ENCODE measurements around the gene ERC2. TPM values are rescaled to one million over a fixed set of nuclear protein-coding genes. Genes with fewer than 3 reads are reported as not detected.

The ERC2 gene
- total and polyA plus RNA-seq, 2 of the 8 experiments (the other 6 are each of a cell fraction or from before 2014, with no cell fraction given), result 16.4 to 22.8 TPM

DNA sequence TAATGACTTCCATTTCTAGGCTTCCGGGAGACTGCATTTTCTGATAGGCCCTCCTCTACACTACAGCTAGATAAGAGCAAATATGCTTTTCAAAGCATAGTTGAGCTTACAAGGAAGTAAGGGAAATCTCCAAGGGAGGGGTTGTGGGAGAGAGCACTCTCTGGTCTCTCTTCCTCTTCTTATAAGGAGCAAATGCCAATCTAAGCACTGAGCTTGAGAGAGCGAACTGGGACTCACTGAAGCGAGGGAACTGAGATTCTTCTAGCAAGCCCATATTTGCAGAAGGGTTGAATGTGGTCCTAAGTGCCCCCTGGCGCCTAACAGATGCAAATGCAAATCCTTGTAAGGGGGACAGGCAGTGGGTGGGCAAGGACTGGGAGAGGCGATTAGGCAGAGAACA, 164.8 kb downstream of the ERC2 start:
- peak; percentile 61 to 79 for DNase-seq (ENCODE audit: low read depth in 1 of 2, low spot score in 2 of 2)
- TF ChIP-seq RBBP5 (IDR thresholded peaks at IDR 0.05; ENCODE audit: borderline replicate concordance, low read depth, low read length), result no peak
- TF ChIP-seq RNF2 (IDR thresholded peaks at IDR 0.05; ENCODE audit: borderline replicate concordance, low read depth, low read length, missing control alignments, poor library complexity, severe bottlenecking), result no peak
- TF ChIP-seq SAP30 (IDR thresholded peaks at IDR 0.05; ENCODE audit: insufficient read depth, insufficient replicate concordance, low read length), result no peak
- TF ChIP-seq YY1 (IDR thresholded peaks at IDR 0.05; ENCODE audit: low read depth, low read length), result 0 out of 2 replicates have a peak, but pooled peaks have one; percentile 29
- peak; percentile 42; the same call in 1 of the 2 replicates for TF ChIP-seq SRF (IDR thresholded peaks at IDR 0.05; ENCODE audit: low read depth, low read length)
- no peak for TF ChIP-seq PHF8 (conservative IDR thresholded peaks at IDR 0.05; ENCODE audit: low read depth, low read length)
- TF ChIP-seq POU5F1 (IDR thresholded peaks at IDR 0.05; ENCODE audit: low read depth, low read length), result no peak
- TF ChIP-seq KDM1A (IDR thresholded peaks at IDR 0.05; ENCODE audit: borderline replicate concordance, low read length), result no peak
- TF ChIP-seq TEAD4 (IDR thresholded peaks at IDR 0.05; ENCODE audit: low read depth, low read length), result 0 out of 2 replicates have a peak, but pooled peaks have one; percentile 27
- peak in 1 of 2 experiments; percentile 59; a peak in 1 of 4 replicates for TF ChIP-seq HDAC2 (IDR thresholded peaks at IDR 0.05; ENCODE audit: borderline replicate concordance in 1 of 2, low read depth in 2 of 2, low read length in 2 of 2)
- no peak for TF ChIP-seq SP4 (IDR thresholded peaks at IDR 0.05; ENCODE audit: low read length)
- peak; percentile 75 to 84 for TF ChIP-seq RAD21 (IDR thresholded peaks at IDR 0.05 in 1 of 2, conservative IDR thresholded peaks at IDR 0.05 in 1 of 2; ENCODE audit: low read depth in 2 of 2, low read length in 2 of 2)

More for the DNA sequence above, 164.8 kb downstream of the ERC2 start:
- Histone ChIP-seq H2BK12ac (ENCODE audit: low read depth, low read length) (no peak overlapping the region), H3K79me1 (ENCODE audit: low read depth, low read length) (no peaks in the 10 kb centered on the region), H2AK5ac (ENCODE audit: low read depth, low read length) (no peak overlapping the region), H2BK15ac (ENCODE audit: low read length) (no peak overlapping the region), H4K8ac (ENCODE audit: extremely low read depth, insufficient read depth, low read length) (no peak overlapping the region), H4K91ac (replicated peaks; ENCODE audit: insufficient read length, low read length) (no peak overlapping the region), H3K4me1 (replicated peaks in 1 of 4; ENCODE audit: control insufficient read depth in 3 of 4, insufficient read depth in 4 of 4, low read length in 3 of 4) (peaks cover 1 to 13% (median 8%) of the 10 kb centered on the region in 4 experiments; a peak in 4 of 7 replicates), H4K5ac (ENCODE audit: insufficient read length, low read depth, low read length) (no peak overlapping the region), H3K56ac (replicated peaks; ENCODE audit: insufficient read length, low read depth, low read length) (no peak overlapping the region), H3K79me2 (ENCODE audit: control insufficient read depth in 1 of 2, insufficient read depth in 2 of 2, low read length in 2 of 2) (no peaks in the 10 kb centered on the region), H3K23ac (ENCODE audit: insufficient read length) (no peak overlapping the region), H3K4me2 (ENCODE audit: insufficient read depth in 1 of 2, low read depth in 2 of 2, low read length in 2 of 2) (no peak overlapping the region; a peak in 1 of 4 replicates), H3K36me3 (ENCODE audit: control insufficient read depth in 2 of 4, insufficient read depth in 4 of 4, low read length in 3 of 4) (no peaks in the 10 kb centered on the region), H2BK120ac (replicated peaks; ENCODE audit: low read depth, low read length) (no peak overlapping the region), H3K9me3 (ENCODE audit: insufficient read depth in 2 of 2, low read depth in 1 of 2, low read length in 1 of 2) (no peaks in the 10 kb centered on the region; a peak in 1 of 4 replicates), H3K4me3 (ENCODE audit: extremely low read depth in 1 of 4, insufficient read depth in 2 of 4, low read depth in 3 of 4, low read length in 4 of 4) (no peak overlapping the region), H3K9ac (replicated peaks in 1 of 4; ENCODE audit: extremely low read depth in 1 of 4, low read depth in 3 of 4, low read length in 3 of 4) (no peak overlapping the region; a peak in 1 of 7 replicates), H2AFZ (ENCODE audit: low read length) (no peak overlapping the region), H3K18ac (ENCODE audit: extremely low read depth, low read length) (no peak overlapping the region), H3K27me3 (replicated peaks in 1 of 4; ENCODE audit: control insufficient read depth in 3 of 4, extremely low read depth in 1 of 4, insufficient read depth in 3 of 4, low read length in 3 of 4) (no peaks in the 10 kb centered on the region), H3K4ac (replicated peaks; ENCODE audit: insufficient read length, low read depth, low read length) (no peak overlapping the region), H2BK5ac (ENCODE audit: low read depth, low read length) (no peak overlapping the region), H2BK20ac (ENCODE audit: low read length) (no peak overlapping the region), H4K20me1 (replicated peaks in 1 of 2; ENCODE audit: control insufficient read depth in 1 of 2, insufficient read depth in 2 of 2, low read length in 2 of 2) (no peaks in the 10 kb centered on the region), H3K27ac (ENCODE audit: low read depth, low read length) (no peak overlapping the region), H3K23me2 (ENCODE audit: low read depth, low read length) (no peaks in the 10 kb centered on the region), H3K14ac (ENCODE audit: insufficient read length) (no peak overlapping the region)
- CTCF ChIA-PET (ENCODE audit: partially characterized antibody), result interaction anchor here (0.5 to 4.5 kb wide), 41 partner anchors 9 to 1472 kb away, joined by 3 to 44 read pairs (median 4); no protein-coding TSS in a partner anchor
- POLR2A ChIA-PET (ENCODE audit: partially characterized antibody), result interaction anchor here (1.9 kb wide), 1 partner anchor 254 kb away, joined by 4 read pairs; the partner anchor contains the start of gene CCDC66
- WGBS, 2 experiments (ENCODE audit: extremely low coverage in 1 of 2, insufficient coverage in 1 of 2, insufficient read length in 1 of 2, insufficient replicate concordance in 2 of 2, low coverage in 1 of 2, low lambda C conversion rate in 2 of 2, missing lambda C conversion rate in 1 of 2), result 26% methylated on average over 5 of the region's 5 CpGs; no CpG with 5 or more reads in 1 of the 2 experiments
- FAIRE-seq, result peak; percentile 95

Measured in H1 (cell line).